Endodermal cell (in vitro differentiated cells): ENCODE measurements around the gene MAP3K6. TPM values are rescaled to one million over a fixed set of nuclear protein-coding genes. Genes with fewer than 3 reads are reported as not detected.

Experiments used
- DNase-seq: peaks from one replicate; pipeline ENCODE4 v3.0.0-alpha.2; 2017
- H3K27ac ChIP-seq: 2 replicates; pipeline ENCODE4 v1.5.1; 2013; ENCODE audit warnings: mild to moderate bottlenecking, low read depth, low read length, moderate library complexity
- H3K27me3 ChIP-seq: 2 replicates; pipeline ENCODE4 v1.6.1; 2013; ENCODE audit warnings: mild to moderate bottlenecking, low read length, moderate library complexity; ENCODE audit not compliant: insufficient read depth, control insufficient read depth, poor library complexity, severe bottlenecking
- H3K36me3 ChIP-seq: 2 replicates; pipeline ENCODE4 v1.7.0; 2013; ENCODE audit warnings: mild to moderate bottlenecking, low read length, moderate library complexity; ENCODE audit not compliant: control insufficient read depth, insufficient read depth
- H3K4me1 ChIP-seq: one replicate; pipeline ENCODE4 v1.7.0; 2013; ENCODE audit warnings: low read length; ENCODE audit not compliant: control insufficient read depth, insufficient read depth
- H3K4me3 ChIP-seq: 2 replicates; pipeline ENCODE4 v1.5.1; 2013; ENCODE audit warnings: mild to moderate bottlenecking, low read length, moderate library complexity
- H3K9ac ChIP-seq: 2 replicates; pipeline ENCODE4 v1.6.1; 2013; ENCODE audit warnings: mild to moderate bottlenecking, low read length, moderate library complexity; ENCODE audit not compliant: poor library complexity, severe bottlenecking; ENCODE audit errors: extremely low read depth
- H3K9me3 ChIP-seq: 2 replicates; pipeline ENCODE4 v1.6.1; 2013; ENCODE audit warnings: mild to moderate bottlenecking, low read length, moderate library complexity; ENCODE audit not compliant: control insufficient read depth
- H3K27ac Mint-ChIP-seq: 2 replicates; pipeline ENCODE4 v1.8.0; 2020; ENCODE audit warnings: mixed read lengths
- H3K27me3 Mint-ChIP-seq: 2 replicates; pipeline ENCODE4 v1.8.0; 2021; ENCODE audit warnings: mild to moderate bottlenecking, mixed read lengths; ENCODE audit not compliant: insufficient read depth
- H3K36me3 Mint-ChIP-seq: 2 replicates; pipeline ENCODE4 v1.8.0; 2020; ENCODE audit warnings: low read depth, mixed read lengths
- H3K4me1 Mint-ChIP-seq: 2 replicates; pipeline ENCODE4 v1.8.0; 2020; ENCODE audit warnings: mixed read lengths
- H3K4me3 Mint-ChIP-seq: 2 replicates; pipeline ENCODE4 v1.8.0; 2020; ENCODE audit warnings: mild to moderate bottlenecking, moderate library complexity, mixed read lengths
- H3K9me3 Mint-ChIP-seq: 2 replicates; pipeline ENCODE4 v1.8.0; 2020; ENCODE audit warnings: mild to moderate bottlenecking, mixed read lengths
- CTCF ChIP-seq: fragments of 200-600 bp; sonication (generic); conservative IDR thresholded peaks from 2 replicates; pipeline ENCODE4 v1.5.0; 2021; ENCODE audit warnings: antibody characterized with exemption, mild to moderate bottlenecking
- WGBS, 2 experiments: methylation state at CpG; one replicate each; pipeline versions ENCODE4 v1.1.5 to v1.1.7; 2013; ENCODE audit warnings: missing lambda C conversion rate in 2 of 2, mixed read lengths in 1 of 2; ENCODE audit not compliant: insufficient coverage in 1 of 2, insufficient read length in 1 of 2; 5-methylcytosine and 5-hydroxymethylcytosine counted together
- total RNA-seq, 2 donors: library from RNA; stranded (reverse); fragmentation: NEBNext Ultra II Directional in 1 of 2; extraction: Animal tissue kit (Norgen Biotek cat#: 25700) in 1 of 2; gene quantifications; 2 replicates in 1 of 2; 3 replicates in 1 of 2; pipeline ENCODE4 v1.2.1, GENCODE V29; 2021

The MAP3K6 gene
- total RNA-seq, 2 donors from 2014 or later = 6.6 to 11.5 TPM

GRCh38 chr1:27383039-27383605, 16.4 kb upstream of the MAP3K6 start, which contains the start of gene CD164L2:
CD164L2 (minus strand) TSS chr1:27383333; CDS start chr1:27383239, 94 bp downstream.
- Histone ChIP-seq H3K27ac (no peak within 1 kb of the TSS), H3K36me3 (no peaks in the 10 kb centered on the region), H3K27me3 (peaks cover 21% of the 10 kb centered on the region), H3K9me3 (no peaks in the 10 kb centered on the region), H3K9ac (no peak within 1 kb of the TSS), H3K4me1 (no peaks in the 10 kb centered on the region), H3K4me3 (no peak within 1 kb of the TSS)
- Mint-ChIP-seq H3K4me3 (peak within 1 kb of the TSS; percentile 44), H3K27me3 (peaks cover 32% of the 10 kb centered on the region), H3K9me3 (no peaks in the 10 kb centered on the region), H3K4me1 (no peaks in the 10 kb centered on the region), H3K36me3 (no peaks in the 10 kb centered on the region), H3K27ac (no peak within 1 kb of the TSS)
- TF ChIP-seq CTCF = no peak
- peak; percentile 97 for DNase-seq
- 12 to 21% methylated on average over 12 to 43 of the region's 43 CpGs for WGBS, 2 experiments

GRCh38 chr1:27381969-27382762, 15.4 kb upstream of the MAP3K6 start:
- Mint-ChIP-seq H3K36me3 (no peaks in the 10 kb centered on the region), H3K4me1 (no peaks in the 10 kb centered on the region), H3K9me3 (no peaks in the 10 kb centered on the region), H3K27me3 (peaks cover 32% of the 10 kb centered on the region), H3K4me3 (peak overlapping the region; percentile 44), H3K27ac (no peak overlapping the region)
- 66 to 83% methylated on average over 6 to 16 of the region's 18 CpGs for WGBS, 2 experiments
- no peak overlapping the region for H3K9ac ChIP-seq
- TF ChIP-seq CTCF = no peak
- no peak overlapping the region for H3K4me3 ChIP-seq
- H3K36me3 ChIP-seq = no peaks in the 10 kb centered on the region
- peaks cover 21% of the 10 kb centered on the region for H3K27me3 ChIP-seq
- H3K27ac ChIP-seq = no peak overlapping the region
- no peaks in the 10 kb centered on the region for H3K9me3 ChIP-seq
- DNase-seq = no peak
- H3K4me1 ChIP-seq = no peaks in the 10 kb centered on the region

GRCh38 chr1:27380766-27381733, 14.3 kb upstream of the MAP3K6 start:
- no peak overlapping the region for H3K27ac ChIP-seq
- Mint-ChIP-seq H3K36me3 (no peaks in the 10 kb centered on the region), H3K9me3 (no peaks in the 10 kb centered on the region), H3K27ac (no peak overlapping the region), H3K4me3 (no peak overlapping the region), H3K4me1 (no peaks in the 10 kb centered on the region), H3K27me3 (peaks cover 25% of the 10 kb centered on the region)
- H3K9ac ChIP-seq = no peak overlapping the region
- H3K4me3 ChIP-seq = no peak overlapping the region
- no peaks in the 10 kb centered on the region for H3K4me1 ChIP-seq
- TF ChIP-seq CTCF = no peak
- DNase-seq = no peak
- no peaks in the 10 kb centered on the region for H3K9me3 ChIP-seq
- peaks cover 21% of the 10 kb centered on the region for H3K27me3 ChIP-seq
- H3K36me3 ChIP-seq = no peaks in the 10 kb centered on the region
- 91 to 92% methylated on average over 9 to 12 of the region's 12 CpGs for WGBS, 2 experiments
